ENCODE results near the gene KDM4C. TPM values are rescaled to one million over a fixed set of nuclear protein-coding genes. Genes with fewer than 3 reads are reported as not detected.
A peak's percentile ranks its signal among the peaks of the same experiment; 100 is the strongest.
"Not testable (repeated sequence)": the region's sequence is repeated elsewhere in the genome, so short reads cannot be mapped to it uniquely, and the experiment has no call there.

Gene KDM4C
- total RNA-seq, 2 experiments from 2014 or later, result 53.0 to 53.7 TPM

DNA sequence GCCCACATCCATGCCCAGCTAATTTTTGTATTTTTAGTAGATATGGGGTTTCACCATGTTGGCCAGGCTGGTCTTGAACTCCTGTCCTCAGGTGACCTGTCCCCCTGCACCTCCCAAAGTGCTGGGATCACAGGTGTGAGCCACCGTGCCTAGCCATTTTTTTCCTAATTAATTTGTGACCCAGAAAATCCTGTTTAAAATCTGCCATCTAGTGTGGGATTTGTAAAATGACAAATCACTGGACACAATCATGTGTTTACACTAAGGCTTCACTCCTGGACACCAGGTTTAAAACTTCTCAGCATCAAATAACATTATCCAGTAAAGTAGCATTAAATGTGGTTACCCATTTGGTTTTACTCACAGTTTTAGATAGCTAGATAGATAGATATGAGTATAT lies 18.6 kb upstream of the KDM4C start:
- Mint-ChIP-seq H3K27ac (no peak overlapping the region), H3K4me1 (no peaks in the 10 kb centered on the region), H3K27me3 (no peaks in the 10 kb centered on the region), H3K4me3 (no peak overlapping the region), H3K36me3 (ENCODE audit: low read depth) (no peaks in the 10 kb centered on the region), H3K9me3 (peaks cover 2% of the 10 kb centered on the region)
- CTCF ChIA-PET, result interaction anchor here (0.6 to 2.4 kb wide), 4 partner anchors 10 to 893 kb away, joined by 3 to 8 read pairs (median 3); no protein-coding TSS in a partner anchor
- DNase-seq, result no peak
- POLR2A ChIA-PET, result no interaction called here

- peak overlapping the region; percentile 13 for H3K27ac Mint-ChIP-seq
- CTCF ChIA-PET, result interaction anchor here (1.8 kb wide), 1 partner anchor 9 kb away, joined by 8 read pairs; no protein-coding TSS in a partner anchor
- POLR2A ChIA-PET, result not testable (repeated sequence)
Measured at GRCh38 chr9:6748861-6749260, 8.9 kb upstream of the KDM4C start.

DNA sequence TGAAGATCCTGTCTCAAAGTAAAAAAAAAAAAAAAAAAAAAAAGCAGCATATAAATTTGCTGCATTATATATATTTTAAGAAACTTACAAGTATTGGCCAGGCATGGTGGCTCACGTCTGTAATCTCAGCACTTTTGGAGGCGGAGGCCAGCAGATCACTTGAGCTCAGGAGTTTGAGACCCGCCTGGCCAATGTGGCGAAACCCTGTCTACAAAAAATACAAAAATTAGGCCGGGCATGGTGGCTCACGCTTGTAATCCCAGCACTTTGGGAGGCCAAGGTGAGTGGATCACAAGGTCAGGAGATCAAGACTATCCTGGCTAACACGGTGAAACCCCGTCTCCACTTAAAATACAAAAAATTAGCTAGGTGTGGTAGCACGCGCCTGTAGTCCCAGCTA lies 2.9 kb upstream of the KDM4C start:
- H3K27me3 Mint-ChIP-seq; H3K9me3 Mint-ChIP-seq; DNase-seq; POLR2A ChIA-PET; H3K36me3 Mint-ChIP-seq (ENCODE audit: low read depth); H3K27ac Mint-ChIP-seq; H3K4me3 Mint-ChIP-seq: not testable (repeated sequence)
- CTCF ChIA-PET, result interaction anchor here (0.9 kb wide), 1 partner anchor 41 kb away, joined by 3 read pairs; no protein-coding TSS in a partner anchor
- H3K4me1 Mint-ChIP-seq, result peaks cover 26% of the 10 kb centered on the region

More at GRCh38 chr9:6748861-6749260, 8.9 kb upstream of the KDM4C start:
- H3K9me3 Mint-ChIP-seq; H3K4me3 Mint-ChIP-seq; H3K27me3 Mint-ChIP-seq; H3K36me3 Mint-ChIP-seq (ENCODE audit: low read depth); DNase-seq: not testable (repeated sequence)
- peaks cover 13% of the 10 kb centered on the region for H3K4me1 Mint-ChIP-seq

- peaks cover 4% of the 10 kb centered on the region for H3K36me3 Mint-ChIP-seq (ENCODE audit: low read depth)
- DNase-seq, result peak; percentile 86
- ChIA-PET CTCF (interaction anchor here (0.9 kb wide), 1 partner anchor 10 kb away, joined by 4 read pairs; no protein-coding TSS in a partner anchor), POLR2A (interaction anchor here (1.5 to 2.0 kb wide), 2 partner anchors 41 to 75 kb away, joined by 6 to 11 read pairs; no protein-coding TSS in a partner anchor)
- H3K27me3 Mint-ChIP-seq, result no peaks in the 10 kb centered on the region
- H3K4me3 Mint-ChIP-seq, result peak overlapping the region; percentile 86
- H3K9me3 Mint-ChIP-seq, result no peaks in the 10 kb centered on the region
- peaks cover 19% of the 10 kb centered on the region for H3K4me1 Mint-ChIP-seq
- H3K27ac Mint-ChIP-seq, result peak overlapping the region; percentile 100
Measured at GRCh38 chr9:6757132-6757455, 679 bp upstream of the KDM4C start.

GRCh38 chr9:6758248-6758497 lies 400 bp downstream of the KDM4C start:
- peaks cover 9% of the 10 kb centered on the region for H3K36me3 Mint-ChIP-seq (ENCODE audit: low read depth)
- ChIA-PET CTCF (interaction anchor here (0.9 kb wide), 1 partner anchor 11 kb away, joined by 4 read pairs; no protein-coding TSS in a partner anchor), POLR2A (interaction anchor here (2.0 kb wide), 1 partner anchor 76 kb away, joined by 11 read pairs; no protein-coding TSS in a partner anchor)
- peak overlapping the region; percentile 100 for H3K27ac Mint-ChIP-seq
- peaks cover 3% of the 10 kb centered on the region for H3K9me3 Mint-ChIP-seq
- H3K27me3 Mint-ChIP-seq, result no peaks in the 10 kb centered on the region
- H3K4me1 Mint-ChIP-seq, result peaks cover 22% of the 10 kb centered on the region
- peak overlapping the region; percentile 86 for H3K4me3 Mint-ChIP-seq
- DNase-seq, result no peak

DNA sequence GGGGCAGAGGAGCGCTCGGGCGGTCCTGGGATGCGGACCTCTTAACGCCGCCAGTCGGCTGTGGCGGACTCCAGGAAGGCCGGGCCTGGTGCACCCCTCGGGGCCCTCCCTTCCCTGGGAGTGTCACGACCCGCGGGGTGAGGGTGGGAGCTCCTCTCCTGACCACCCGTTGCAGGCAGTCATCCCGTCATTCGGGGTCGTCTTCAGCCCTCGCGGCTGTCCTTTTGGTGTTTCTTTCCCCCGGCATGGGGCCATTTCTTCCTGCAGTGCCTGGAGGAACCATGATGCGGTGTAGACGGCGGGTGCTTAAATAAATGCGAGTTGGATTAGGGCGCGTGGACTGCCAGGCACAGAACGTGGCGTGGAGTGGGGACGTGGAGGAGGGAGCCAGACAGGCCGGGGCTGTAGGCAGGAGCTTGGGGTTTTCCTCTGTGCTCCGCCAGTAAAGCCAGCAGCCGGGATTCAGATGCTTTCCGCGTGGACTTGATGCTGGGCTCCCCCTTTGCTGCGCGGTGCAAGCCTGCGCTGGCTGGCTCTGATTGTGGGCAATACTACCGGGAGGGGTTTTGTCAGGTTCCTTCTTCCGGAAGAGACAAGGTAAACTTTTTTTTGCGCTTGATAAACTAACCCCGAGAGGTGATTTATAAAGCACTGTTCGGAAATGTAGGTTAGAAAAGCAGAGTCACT lies 868 bp downstream of the KDM4C start:
- DNase-seq, result peak; percentile 67
- Mint-ChIP-seq H3K4me3 (peak overlapping the region; percentile 86), H3K4me1 (peaks cover 26% of the 10 kb centered on the region), H3K27ac (peak overlapping the region; percentile 100), H3K9me3 (peaks cover 6% of the 10 kb centered on the region), H3K36me3 (ENCODE audit: low read depth) (peaks cover 12% of the 10 kb centered on the region), H3K27me3 (no peaks in the 10 kb centered on the region)
- CTCF ChIA-PET, result interaction anchor here (0.6 kb wide), 1 partner anchor 157 kb away, joined by 6 read pairs; no protein-coding TSS in a partner anchor
- POLR2A ChIA-PET, result interaction anchor here (2.0 kb wide), 1 partner anchor 77 kb away, joined by 11 read pairs; no protein-coding TSS in a partner anchor

GRCh38 chr9:6759185-6759977 lies 1.6 kb downstream of the KDM4C start:
- CTCF ChIA-PET, result interaction anchor here (0.6 kb wide), 2 partner anchors 157 to 469 kb away, joined by 4 to 6 read pairs; no protein-coding TSS in a partner anchor
- no peaks in the 10 kb centered on the region for H3K27me3 Mint-ChIP-seq
- peaks cover 12% of the 10 kb centered on the region for H3K36me3 Mint-ChIP-seq (ENCODE audit: low read depth)
- H3K9me3 Mint-ChIP-seq, result peaks cover 6% of the 10 kb centered on the region
- POLR2A ChIA-PET, result interaction anchor here (0.6 kb wide), 1 partner anchor 163 kb away, joined by 3 read pairs; no protein-coding TSS in a partner anchor
- peaks cover 34% of the 10 kb centered on the region for H3K4me1 Mint-ChIP-seq
- H3K27ac Mint-ChIP-seq, result peak overlapping the region; percentile 100
- peak; percentile 35 for DNase-seq
- peak overlapping the region; percentile 86 for H3K4me3 Mint-ChIP-seq

DNA sequence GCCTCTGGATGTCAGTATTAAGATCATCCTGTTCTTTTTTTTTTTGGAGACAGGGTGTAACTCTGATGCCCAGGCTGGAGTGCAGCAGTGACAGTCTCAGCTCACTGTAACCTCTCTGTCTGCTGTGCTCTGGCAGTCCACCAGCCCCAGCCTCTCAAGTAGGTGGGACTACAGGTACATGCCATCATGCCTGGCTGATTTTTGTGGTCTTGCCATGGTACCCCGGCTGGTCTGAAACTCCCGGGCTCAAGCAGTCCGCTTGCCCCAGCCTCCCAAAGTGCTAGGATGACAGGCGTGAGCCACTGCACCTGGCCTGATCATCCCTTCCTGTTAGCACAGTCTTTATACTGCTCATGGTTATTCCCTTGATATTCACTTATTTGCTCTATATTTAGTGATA lies 3.5 kb downstream of the KDM4C start:
- DNase-seq, result no peak
- peaks cover 6% of the 10 kb centered on the region for H3K9me3 Mint-ChIP-seq
- peaks cover 43% of the 10 kb centered on the region for H3K4me1 Mint-ChIP-seq
- ChIA-PET POLR2A (no interaction called here), CTCF (no interaction called here)
- no peak overlapping the region for H3K27ac Mint-ChIP-seq
- H3K36me3 Mint-ChIP-seq (ENCODE audit: low read depth), result peaks cover 17% of the 10 kb centered on the region
- H3K27me3 Mint-ChIP-seq, result no peaks in the 10 kb centered on the region
- H3K4me3 Mint-ChIP-seq, result no peak overlapping the region

GRCh38 chr9:6763244-6763643 lies 5.5 kb downstream of the KDM4C start:
- peaks cover 6% of the 10 kb centered on the region for H3K9me3 Mint-ChIP-seq
- CTCF ChIA-PET, result no interaction called here
- peak overlapping the region; percentile 20 for H3K27ac Mint-ChIP-seq
- H3K4me3 Mint-ChIP-seq, result peak overlapping the region; percentile 2
- peaks cover 17% of the 10 kb centered on the region for H3K36me3 Mint-ChIP-seq (ENCODE audit: low read depth)
- POLR2A ChIA-PET, result no interaction called here
- no peak for DNase-seq
- H3K4me1 Mint-ChIP-seq, result peaks cover 38% of the 10 kb centered on the region
- H3K27me3 Mint-ChIP-seq, result no peaks in the 10 kb centered on the region

DNA sequence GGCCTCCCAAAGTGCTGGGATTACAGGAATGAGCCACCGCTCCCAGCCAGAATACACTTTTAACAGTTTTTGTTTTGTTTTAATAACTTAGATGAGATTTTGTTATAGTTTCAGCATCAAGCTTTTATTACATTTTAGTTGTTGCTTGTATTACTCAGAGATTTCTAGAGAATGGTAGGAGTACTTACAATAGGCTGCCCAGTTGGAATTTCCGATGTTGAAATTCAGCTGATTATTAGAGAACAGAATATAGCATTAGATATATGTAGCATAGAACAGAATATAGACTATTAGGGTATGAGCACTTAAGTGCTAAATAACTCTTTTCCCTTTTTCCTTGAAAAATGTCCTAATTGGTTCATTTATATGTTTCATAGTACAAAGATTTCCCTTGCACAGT lies 6.2 kb downstream of the KDM4C start:
- H3K27me3 Mint-ChIP-seq, result no peaks in the 10 kb centered on the region
- peak overlapping the region; percentile 20 for H3K27ac Mint-ChIP-seq
- CTCF ChIA-PET, result no interaction called here
- DNase-seq, result no peak
- peaks cover 39% of the 10 kb centered on the region for H3K4me1 Mint-ChIP-seq
- peaks cover 6% of the 10 kb centered on the region for H3K9me3 Mint-ChIP-seq
- no peak overlapping the region for H3K4me3 Mint-ChIP-seq
- peaks cover 18% of the 10 kb centered on the region for H3K36me3 Mint-ChIP-seq (ENCODE audit: low read depth)
- POLR2A ChIA-PET, result no interaction called here

GRCh38 chr9:6764523-6764922 lies 6.8 kb downstream of the KDM4C start:
- H3K4me3 Mint-ChIP-seq, result no peak overlapping the region
- no peak for DNase-seq
- H3K27ac Mint-ChIP-seq, result no peak overlapping the region
- H3K27me3 Mint-ChIP-seq, result no peaks in the 10 kb centered on the region
- peaks cover 21% of the 10 kb centered on the region for H3K36me3 Mint-ChIP-seq (ENCODE audit: low read depth)
- ChIA-PET POLR2A (no interaction called here), CTCF (no interaction called here)
- peaks cover 6% of the 10 kb centered on the region for H3K9me3 Mint-ChIP-seq
- H3K4me1 Mint-ChIP-seq, result peaks cover 40% of the 10 kb centered on the region

- Mint-ChIP-seq H3K4me1 (peaks cover 39% of the 10 kb centered on the region), H3K27me3 (no peaks in the 10 kb centered on the region), H3K9me3 (peaks cover 6% of the 10 kb centered on the region), H3K4me3 (no peak overlapping the region), H3K27ac (no peak overlapping the region), H3K36me3 (ENCODE audit: low read depth) (peaks cover 21% of the 10 kb centered on the region)
- CTCF ChIA-PET, result no interaction called here
- POLR2A ChIA-PET, result no interaction called here
- DNase-seq, result no peak
Measured at GRCh38 chr9:6764950-6765349, 7.2 kb downstream of the KDM4C start.

DNA sequence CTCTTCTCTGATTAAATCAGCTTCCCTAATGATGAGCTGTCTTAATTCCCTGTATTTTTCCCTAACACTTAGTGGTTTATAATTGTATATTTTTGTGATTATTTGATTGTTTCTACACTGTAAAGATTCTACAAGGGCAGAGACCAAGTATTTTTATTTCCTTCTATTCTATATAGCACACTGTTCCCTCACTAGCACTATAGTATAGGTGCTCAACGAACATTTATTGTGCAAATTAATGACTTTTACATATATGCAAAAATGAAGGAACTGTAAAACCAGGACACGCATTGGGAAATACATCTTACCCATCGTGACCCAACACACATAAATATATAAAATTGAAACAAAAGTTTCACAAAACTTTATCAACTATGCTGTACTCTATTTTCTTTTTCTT lies 7.6 kb downstream of the KDM4C start:
- no peaks in the 10 kb centered on the region for H3K27me3 Mint-ChIP-seq
- H3K27ac Mint-ChIP-seq, result no peak overlapping the region
- no peak for DNase-seq
- H3K36me3 Mint-ChIP-seq (ENCODE audit: low read depth), result peaks cover 21% of the 10 kb centered on the region
- CTCF ChIA-PET, result no interaction called here
- H3K9me3 Mint-ChIP-seq, result peaks cover 6% of the 10 kb centered on the region
- POLR2A ChIA-PET, result interaction anchor here (0.6 kb wide), 1 partner anchor 18 kb away, joined by 3 read pairs; no protein-coding TSS in a partner anchor
- H3K4me1 Mint-ChIP-seq, result peaks cover 36% of the 10 kb centered on the region
- no peak overlapping the region for H3K4me3 Mint-ChIP-seq
